RWPE2 (cell line): Measurements from ENCODE around the gene PROC.

Source experiments
- ATAC-seq: fragments of 200-7000 bp; cut with Tn5 transposase; 3 replicates; pipeline ENCODE4 v1.9.1; 2021; ENCODE audit warnings: low read depth
- DNase-seq: peaks from one replicate; pipeline ENCODE4 v3.0.0-alpha.2; 2020; ENCODE audit warnings: low spot score
- H3K27ac ChIP-seq: fragments of 450-650 bp; 2 replicates; pipeline ENCODE4 v1.5.1; 2017; ENCODE audit warnings: mild to moderate bottlenecking; ENCODE audit not compliant: poor library complexity, severe bottlenecking
- H3K27me3 ChIP-seq: fragments of 250-450 bp; sonication (Bioruptor Pico); 2 replicates; pipeline ENCODE4 v1.5.1; 2021; ENCODE audit warnings: mild to moderate bottlenecking, moderate library complexity; ENCODE audit not compliant: insufficient read depth, poor library complexity, severe bottlenecking
- H3K36me3 ChIP-seq: fragments of 250-450 bp; sonication (Bioruptor Pico); 2 replicates; pipeline ENCODE4 v1.5.1; 2020; ENCODE audit warnings: low read depth, mild to moderate bottlenecking, moderate library complexity
- H3K4me1 ChIP-seq: fragments of 250-450 bp; sonication (Bioruptor Pico); 2 replicates; pipeline ENCODE4 v1.5.1; 2021; ENCODE audit warnings: mild to moderate bottlenecking, moderate library complexity; ENCODE audit not compliant: insufficient read depth, poor library complexity, severe bottlenecking
- H3K4me3 ChIP-seq: fragments of 250-450 bp; sonication (Bioruptor Pico); 2 replicates; pipeline ENCODE4 v1.5.1; 2021; ENCODE audit warnings: mild to moderate bottlenecking, moderate library complexity; ENCODE audit not compliant: severe bottlenecking
- H3K9me3 ChIP-seq: fragments of 250-450 bp; sonication (Bioruptor Pico); 2 replicates; pipeline ENCODE4 v1.5.1; 2021; ENCODE audit warnings: mild to moderate bottlenecking, moderate library complexity; ENCODE audit not compliant: severe bottlenecking
- TF ChIP-seq, protein P1 (sequence below): fragments of 450-650 bp; IDR thresholded peaks from one replicate; pipeline ENCODE4 v1.5.1; 2017; ENCODE audit warnings: mild to moderate bottlenecking, moderate library complexity; ENCODE audit not compliant: poor library complexity, severe bottlenecking

The PROC gene

DNA sequence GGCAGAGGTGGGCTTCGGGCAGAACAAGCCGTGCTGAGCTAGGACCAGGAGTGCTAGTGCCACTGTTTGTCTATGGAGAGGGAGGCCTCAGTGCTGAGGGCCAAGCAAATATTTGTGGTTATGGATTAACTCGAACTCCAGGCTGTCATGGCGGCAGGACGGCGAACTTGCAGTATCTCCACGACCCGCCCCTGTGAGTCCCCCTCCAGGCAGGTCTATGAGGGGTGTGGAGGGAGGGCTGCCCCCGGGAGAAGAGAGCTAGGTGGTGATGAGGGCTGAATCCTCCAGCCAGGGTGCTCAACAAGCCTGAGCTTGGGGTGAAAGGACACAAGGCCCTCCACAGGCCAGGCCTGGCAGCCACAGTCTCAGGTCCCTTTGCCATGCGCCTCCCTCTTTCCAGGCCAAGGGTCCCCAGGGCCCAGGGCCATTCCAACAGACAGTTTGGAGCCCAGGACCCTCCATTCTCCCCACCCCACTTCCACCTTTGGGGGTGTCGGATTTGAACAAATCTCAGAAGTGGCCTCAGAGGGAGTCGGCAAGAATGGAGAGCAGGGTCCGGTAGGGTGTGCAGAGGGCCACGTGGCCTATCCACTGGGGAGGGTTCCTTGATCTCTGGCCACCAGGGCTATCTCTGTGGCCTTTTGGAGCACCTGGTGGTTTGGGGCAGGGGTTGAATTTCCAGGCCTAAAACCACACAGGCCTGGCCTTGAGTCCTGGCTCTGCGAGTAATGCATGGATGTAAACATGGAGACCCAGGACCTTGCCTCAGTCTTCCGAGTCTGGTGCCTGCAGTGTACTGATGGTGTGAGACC lies at the start of gene PROC:
Gene PROC (plus strand): TSS at position 128 of the 812 bp plus-strand sequence. CDS start 1,516 bp downstream, outside the sequence.
- Histone ChIP-seq H3K36me3 (no peaks in the 10 kb centered on the region), H3K4me3 (no peak within 1 kb of the TSS), H3K27me3 (no peaks in the 10 kb centered on the region), H3K27ac (no peak within 1 kb of the TSS), H3K9me3 (no peaks in the 10 kb centered on the region), H3K4me1 (peaks cover 26% of the 10 kb centered on the region)
- DNase-seq (no peak), ATAC-seq (no peak)
- TF ChIP-seq, protein P1, sequence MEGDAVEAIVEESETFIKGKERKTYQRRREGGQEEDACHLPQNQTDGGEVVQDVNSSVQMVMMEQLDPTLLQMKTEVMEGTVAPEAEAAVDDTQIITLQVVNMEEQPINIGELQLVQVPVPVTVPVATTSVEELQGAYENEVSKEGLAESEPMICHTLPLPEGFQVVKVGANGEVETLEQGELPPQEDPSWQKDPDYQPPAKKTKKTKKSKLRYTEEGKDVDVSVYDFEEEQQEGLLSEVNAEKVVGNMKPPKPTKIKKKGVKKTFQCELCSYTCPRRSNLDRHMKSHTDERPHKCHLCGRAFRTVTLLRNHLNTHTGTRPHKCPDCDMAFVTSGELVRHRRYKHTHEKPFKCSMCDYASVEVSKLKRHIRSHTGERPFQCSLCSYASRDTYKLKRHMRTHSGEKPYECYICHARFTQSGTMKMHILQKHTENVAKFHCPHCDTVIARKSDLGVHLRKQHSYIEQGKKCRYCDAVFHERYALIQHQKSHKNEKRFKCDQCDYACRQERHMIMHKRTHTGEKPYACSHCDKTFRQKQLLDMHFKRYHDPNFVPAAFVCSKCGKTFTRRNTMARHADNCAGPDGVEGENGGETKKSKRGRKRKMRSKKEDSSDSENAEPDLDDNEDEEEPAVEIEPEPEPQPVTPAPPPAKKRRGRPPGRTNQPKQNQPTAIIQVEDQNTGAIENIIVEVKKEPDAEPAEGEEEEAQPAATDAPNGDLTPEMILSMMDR: no peak

DNA sequence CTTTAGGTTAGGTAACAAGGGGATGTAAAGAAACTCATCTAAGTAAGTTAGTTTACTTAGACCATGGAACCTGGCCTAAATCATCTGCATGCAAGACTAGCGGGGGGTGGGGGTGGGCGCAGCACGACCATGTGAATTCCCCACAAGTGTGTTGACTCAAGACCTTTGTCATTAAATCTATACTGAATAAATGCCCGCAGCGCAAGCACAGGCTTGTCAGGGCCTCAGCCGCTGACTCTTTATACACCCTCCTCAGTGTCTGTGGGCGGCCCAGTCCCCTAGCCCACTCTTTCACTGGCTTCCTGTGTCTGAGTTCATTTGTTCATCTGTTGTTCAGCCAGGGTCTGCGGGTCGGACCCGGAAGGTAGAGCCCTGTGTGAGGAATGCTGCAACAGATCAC lies 48.2 kb upstream of the PROC start:
- DNase-seq (no peak), ATAC-seq (peak; percentile 19; the same call in 1 of the 3 replicates)
- Histone ChIP-seq H3K4me3 (no peak overlapping the region), H3K4me1 (peaks cover 5% of the 10 kb centered on the region), H3K27me3 (no peaks in the 10 kb centered on the region), H3K9me3 (peaks cover 5% of the 10 kb centered on the region), H3K27ac (peak overlapping the region; percentile 12), H3K36me3 (no peaks in the 10 kb centered on the region)
- TF ChIP-seq, protein P1: no peak

DNA sequence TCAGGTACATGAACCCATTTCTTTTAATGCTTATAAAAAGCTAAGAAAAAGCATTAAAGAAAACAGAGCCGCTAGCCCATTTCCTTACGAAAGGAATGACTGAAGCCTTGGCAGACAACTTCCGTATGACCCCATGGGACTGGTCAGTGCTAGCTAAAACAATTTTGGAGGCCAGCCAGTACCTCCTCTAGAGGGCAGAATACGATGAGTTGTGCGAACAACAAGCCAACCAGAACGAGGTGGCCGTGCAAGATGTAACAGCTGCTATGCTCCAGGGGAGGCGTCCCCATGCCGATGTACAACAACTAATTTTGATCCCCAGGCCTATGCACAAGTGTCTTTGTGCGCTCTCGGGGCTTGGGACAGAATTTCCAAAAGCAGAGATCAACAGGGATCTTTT lies 47.2 kb upstream of the PROC start:
- DNase-seq (no peak), ATAC-seq (no peak)
- Histone ChIP-seq H3K27ac (no peak overlapping the region), H3K4me3 (no peak overlapping the region), H3K36me3 (no peaks in the 10 kb centered on the region), H3K9me3 (peaks cover 5% of the 10 kb centered on the region), H3K4me1 (peaks cover 5% of the 10 kb centered on the region), H3K27me3 (no peaks in the 10 kb centered on the region)
- TF ChIP-seq, protein P1: no peak

DNA sequence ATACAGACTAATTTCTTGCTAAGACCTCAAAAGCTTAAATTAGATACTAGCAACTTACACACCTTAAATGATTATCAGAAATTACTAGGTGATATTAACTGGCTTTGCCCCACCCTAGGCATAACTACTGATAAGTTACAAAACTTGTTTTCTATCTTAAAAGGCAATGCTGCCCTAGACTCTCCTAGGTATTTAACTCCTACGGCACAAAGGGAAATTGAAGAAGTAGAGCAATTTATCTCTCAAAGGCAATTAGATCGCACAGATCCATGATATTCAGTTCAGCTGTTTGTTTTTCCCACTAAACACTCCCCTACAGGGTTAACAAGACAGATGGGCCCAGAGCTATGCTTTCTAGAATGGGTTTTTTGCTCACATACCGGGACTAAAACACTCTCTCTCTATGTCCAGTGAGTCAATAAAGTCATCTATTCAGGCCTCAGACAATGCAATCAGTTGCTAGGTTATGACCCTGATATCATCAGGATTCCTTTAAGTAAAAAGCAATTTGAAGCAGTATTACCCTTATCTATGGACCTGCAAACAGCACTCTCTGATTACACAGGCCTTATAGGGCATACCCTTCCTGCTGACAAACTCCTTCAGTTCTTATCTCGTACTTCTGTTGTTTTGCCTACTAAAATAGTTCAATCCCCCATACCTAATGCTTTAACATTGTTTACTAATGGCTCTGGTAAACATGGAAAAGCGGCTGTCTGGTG lies 44.7 kb upstream of the PROC start:
- no peak for DNase-seq
- ATAC-seq: no peak
- Histone ChIP-seq H3K27ac (no peak overlapping the region), H3K27me3 (no peaks in the 10 kb centered on the region), H3K4me1 (peaks cover 5% of the 10 kb centered on the region), H3K9me3 (peaks cover 5% of the 10 kb centered on the region), H3K4me3 (no peak overlapping the region), H3K36me3 (no peaks in the 10 kb centered on the region)
- TF ChIP-seq, protein P1: no peak
